Measurements from ENCODE around the gene EPOP. TPM values are rescaled to one million over a fixed set of nuclear protein-coding genes. Genes with fewer than 3 reads are reported as not detected.

The EPOP gene
- total RNA-seq, 1 experiment from 2014 or later: 12.3 TPM

DNA sequence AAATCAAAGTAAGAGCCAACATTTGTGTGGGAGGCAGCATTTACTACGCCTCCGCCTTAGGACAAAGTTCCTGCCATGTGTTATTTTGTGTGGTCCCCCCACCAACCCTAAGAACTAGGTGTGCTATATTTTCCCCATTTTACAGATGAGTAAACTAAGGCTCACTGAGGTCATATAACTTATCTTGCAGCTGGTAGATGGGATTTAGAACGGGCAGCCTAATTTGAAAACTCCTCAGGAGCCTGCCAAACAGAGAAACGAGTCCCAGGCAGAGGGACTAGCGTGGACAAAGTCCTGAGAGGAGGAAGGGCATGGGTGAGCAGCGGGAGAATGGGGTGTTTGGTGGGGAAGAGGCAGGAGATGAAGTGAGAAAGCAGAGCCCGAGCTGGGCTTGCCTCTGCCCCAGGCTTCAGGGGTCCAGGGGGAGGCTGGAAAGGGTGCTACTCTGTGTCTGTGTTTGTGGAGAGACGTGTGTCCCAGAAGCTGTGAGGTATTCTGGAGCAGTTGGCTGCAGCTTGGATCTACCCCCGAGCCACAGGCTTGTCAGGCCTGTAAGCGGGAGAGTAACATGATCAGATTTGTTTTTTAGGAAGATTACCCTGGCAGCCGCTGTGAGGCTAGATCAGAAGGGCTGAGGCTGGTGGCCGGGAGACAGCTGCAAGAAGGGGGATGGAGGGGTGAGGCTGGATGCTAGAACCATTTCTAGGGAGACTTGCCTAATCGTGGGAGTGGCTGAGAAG, 35.3 kb upstream of the EPOP start:
- ChIA-PET POLR2A (interaction anchor here (1.5 kb wide), 1 partner anchor 9 kb away, joined by 4 read pairs; no protein-coding TSS in a partner anchor), CTCF (interaction anchor here (0.8 to 2.4 kb wide), 7 partner anchors 9 to 146 kb away, joined by 3 to 13 read pairs (median 3); partner anchors contain the start of gene SRCIN1)
- Mint-ChIP-seq H3K4me1 (peaks cover 50% of the 10 kb centered on the region), H3K4me3 (no peak overlapping the region), H3K27ac (no peak overlapping the region), H3K36me3 (0 out of 2 replicates have a peak, but pooled peaks cover 3% of the 10 kb centered on the region), H3K27me3 (ENCODE audit: low read depth) (peaks cover 42% of the 10 kb centered on the region), H3K9me3 (no peaks in the 10 kb centered on the region)
- TF ChIP-seq STAT6 (CRISPR knock-in tag; conservative IDR thresholded peaks at IDR 0.05; ENCODE audit: low read depth) (no peak), PRDM15 (CRISPR knock-in tag; IDR thresholded peaks at IDR 0.05) (no peak), CREM (CRISPR knock-in tag; IDR thresholded peaks at IDR 0.05) (no peak), RELA (CRISPR knock-in tag; IDR thresholded peaks at IDR 0.05; ENCODE audit: borderline replicate concordance) (no peak), ZNF281 (CRISPR knock-in tag; IDR thresholded peaks at IDR 0.05) (no peak)
- DNase-seq (ENCODE audit: low spot score) (no peak), ATAC-seq (no peak)

- peaks cover 49% of the 10 kb centered on the region for H3K27me3 Mint-ChIP-seq (ENCODE audit: low read depth)
- POLR2A ChIA-PET: interaction anchor here (1.5 kb wide), 1 partner anchor 10 kb away, joined by 4 read pairs; no protein-coding TSS in a partner anchor
- no peaks in the 10 kb centered on the region for H3K9me3 Mint-ChIP-seq
- CTCF ChIA-PET: interaction anchor here (2.2 kb wide), 1 partner anchor 32 kb away, joined by 11 read pairs; no protein-coding TSS in a partner anchor
- H3K4me3 Mint-ChIP-seq: no peak overlapping the region
- ATAC-seq (no peak), DNase-seq (ENCODE audit: low spot score) (no peak)
- peaks cover 50% of the 10 kb centered on the region for H3K4me1 Mint-ChIP-seq
- TF ChIP-seq, protein P1, sequence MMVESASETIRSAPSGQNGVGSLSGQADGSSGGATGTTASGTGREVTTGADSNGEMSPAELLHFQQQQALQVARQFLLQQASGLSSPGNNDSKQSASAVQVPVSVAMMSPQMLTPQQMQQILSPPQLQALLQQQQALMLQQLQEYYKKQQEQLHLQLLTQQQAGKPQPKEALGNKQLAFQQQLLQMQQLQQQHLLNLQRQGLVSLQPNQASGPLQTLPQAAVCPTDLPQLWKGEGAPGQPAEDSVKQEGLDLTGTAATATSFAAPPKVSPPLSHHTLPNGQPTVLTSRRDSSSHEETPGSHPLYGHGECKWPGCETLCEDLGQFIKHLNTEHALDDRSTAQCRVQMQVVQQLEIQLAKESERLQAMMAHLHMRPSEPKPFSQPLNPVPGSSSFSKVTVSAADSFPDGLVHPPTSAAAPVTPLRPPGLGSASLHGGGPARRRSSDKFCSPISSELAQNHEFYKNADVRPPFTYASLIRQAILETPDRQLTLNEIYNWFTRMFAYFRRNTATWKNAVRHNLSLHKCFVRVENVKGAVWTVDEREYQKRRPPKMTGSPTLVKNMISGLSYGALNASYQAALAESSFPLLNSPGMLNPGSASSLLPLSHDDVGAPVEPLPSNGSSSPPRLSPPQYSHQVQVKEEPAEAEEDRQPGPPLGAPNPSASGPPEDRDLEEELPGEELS (CRISPR knock-in tag; IDR thresholded peaks at IDR 0.05): no peak
- TF ChIP-seq ZNF416 (CRISPR knock-in tag; IDR thresholded peaks at IDR 0.05) (no peak), ZBTB43 (CRISPR knock-in tag; IDR thresholded peaks at IDR 0.05) (no peak), JUN (CRISPR knock-in tag; IDR thresholded peaks at IDR 0.05) (no peak), NFATC4 (CRISPR knock-in tag; IDR thresholded peaks at IDR 0.05) (no peak), HMGXB4 (CRISPR knock-in tag; IDR thresholded peaks at IDR 0.05) (no peak), HMGA2 (CRISPR knock-in tag; IDR thresholded peaks at IDR 0.05) (no peak), ATF3 (CRISPR knock-in tag; conservative IDR thresholded peaks at IDR 0.05) (no peak)
- TF ChIP-seq, protein P2, sequence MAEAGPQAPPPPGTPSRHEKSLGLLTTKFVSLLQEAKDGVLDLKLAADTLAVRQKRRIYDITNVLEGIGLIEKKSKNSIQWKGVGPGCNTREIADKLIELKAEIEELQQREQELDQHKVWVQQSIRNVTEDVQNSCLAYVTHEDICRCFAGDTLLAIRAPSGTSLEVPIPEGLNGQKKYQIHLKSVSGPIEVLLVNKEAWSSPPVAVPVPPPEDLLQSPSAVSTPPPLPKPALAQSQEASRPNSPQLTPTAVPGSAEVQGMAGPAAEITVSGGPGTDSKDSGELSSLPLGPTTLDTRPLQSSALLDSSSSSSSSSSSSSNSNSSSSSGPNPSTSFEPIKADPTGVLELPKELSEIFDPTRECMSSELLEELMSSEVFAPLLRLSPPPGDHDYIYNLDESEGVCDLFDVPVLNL (CRISPR knock-in tag; IDR thresholded peaks at IDR 0.05; ENCODE audit: borderline replicate concordance, low read depth): no peak
- H3K27ac Mint-ChIP-seq: 0 out of 2 replicates have a peak overlapping the region, but pooled peaks have one; percentile 50
- H3K36me3 Mint-ChIP-seq: 0 out of 2 replicates have a peak, but pooled peaks cover 3% of the 10 kb centered on the region
Measured at GRCh38 chr17:38709104-38709820, 34.5 kb upstream of the EPOP start.
